IPS-18c (cell line): Measurements from ENCODE around the gene EYS.
"Not testable (repeated sequence)": the region's sequence is repeated elsewhere in the genome, so short reads cannot be mapped to it uniquely, and the experiment has no call there.

Source experiments
- H3K4me3 ChIP-seq: 2 replicates; pipeline ENCODE4 v1.7.0; 2013; ENCODE audit warnings: low read depth, mild to moderate bottlenecking, low read length, moderate library complexity; ENCODE audit not compliant: insufficient read depth
- H3K9me3 ChIP-seq: one replicate; pipeline ENCODE4 v1.6.1; 2013; ENCODE audit warnings: mild to moderate bottlenecking, low read length, moderate library complexity; ENCODE audit not compliant: control insufficient read depth, insufficient read depth

The EYS gene

GRCh38 chr6:63765828-63766227 lies 1941.2 kb downstream of the EYS start:
- no peaks in the 10 kb centered on the region for H3K9me3 ChIP-seq

GRCh38 chr6:63764318-63764916 lies 1942.6 kb downstream of the EYS start:
- H3K4me3 ChIP-seq, result no peak overlapping the region
- H3K9me3 ChIP-seq, result no peaks in the 10 kb centered on the region

More at GRCh38 chr6:63765828-63766227, 1941.2 kb downstream of the EYS start:
- no peak overlapping the region for H3K4me3 ChIP-seq

- Histone ChIP-seq H3K4me3 (no peak overlapping the region), H3K9me3 (peaks cover 2% of the 10 kb centered on the region)
Observed at GRCh38 chr6:63760199-63760598, 1946.8 kb downstream of the EYS start.

- Histone ChIP-seq H3K9me3 (peaks cover 2% of the 10 kb centered on the region), H3K4me3 (no peak overlapping the region)
Observed at GRCh38 chr6:63759605-63760105, 1947.4 kb downstream of the EYS start.

GRCh38 chr6:63757826-63758225 lies 1949.2 kb downstream of the EYS start:
- peaks cover 2% of the 10 kb centered on the region for H3K9me3 ChIP-seq
- no peak overlapping the region for H3K4me3 ChIP-seq

GRCh38 chr6:63757275-63757674 lies 1949.8 kb downstream of the EYS start:
- H3K4me3 ChIP-seq, H3K9me3 ChIP-seq: not testable (repeated sequence)

- Histone ChIP-seq H3K4me3 (no peak overlapping the region), H3K9me3 (no peaks in the 10 kb centered on the region)
Observed at GRCh38 chr6:63750400-63750799, 1956.6 kb downstream of the EYS start.

- H3K4me3 ChIP-seq, result no peak overlapping the region
- no peaks in the 10 kb centered on the region for H3K9me3 ChIP-seq
Observed at GRCh38 chr6:63745784-63746183, 1961.2 kb downstream of the EYS start.

GRCh38 chr6:63744810-63745209 lies 1962.2 kb downstream of the EYS start:
- Histone ChIP-seq H3K4me3 (no peak overlapping the region), H3K9me3 (no peaks in the 10 kb centered on the region)

- Histone ChIP-seq H3K9me3 (no peaks in the 10 kb centered on the region), H3K4me3 (no peak overlapping the region)
Observed at GRCh38 chr6:63743691-63744090, 1963.3 kb downstream of the EYS start.

- H3K9me3 ChIP-seq, result no peaks in the 10 kb centered on the region
- no peak overlapping the region for H3K4me3 ChIP-seq
Observed at GRCh38 chr6:63742060-63742459, 1965.0 kb downstream of the EYS start.

GRCh38 chr6:63740709-63741108 lies 1966.3 kb downstream of the EYS start:
- H3K9me3 ChIP-seq, result no peaks in the 10 kb centered on the region
- H3K4me3 ChIP-seq, result no peak overlapping the region

- Histone ChIP-seq H3K9me3 (no peaks in the 10 kb centered on the region), H3K4me3 (no peak overlapping the region)
Observed at GRCh38 chr6:63739094-63739687, 1967.8 kb downstream of the EYS start.

GRCh38 chr6:63738190-63738589 lies 1968.8 kb downstream of the EYS start:
- not testable (repeated sequence) for H3K4me3 ChIP-seq, H3K9me3 ChIP-seq

- H3K4me3 ChIP-seq, result no peak overlapping the region
- no peaks in the 10 kb centered on the region for H3K9me3 ChIP-seq
Observed at GRCh38 chr6:63734923-63735322, 1972.1 kb downstream of the EYS start.

- Histone ChIP-seq H3K9me3 (no peaks in the 10 kb centered on the region), H3K4me3 (no peak overlapping the region)
Observed at GRCh38 chr6:63732336-63732735, 1974.7 kb downstream of the EYS start.

- no peak overlapping the region for H3K4me3 ChIP-seq
- H3K9me3 ChIP-seq, result no peaks in the 10 kb centered on the region
Observed at GRCh38 chr6:63731930-63732329, 1975.1 kb downstream of the EYS start.

GRCh38 chr6:63730311-63730710 lies 1976.7 kb downstream of the EYS start:
- Histone ChIP-seq H3K9me3 (no peaks in the 10 kb centered on the region), H3K4me3 (no peak overlapping the region)

GRCh38 chr6:63724721-63725120 lies 1982.3 kb downstream of the EYS start:
- H3K9me3 ChIP-seq, result no peaks in the 10 kb centered on the region
- no peak overlapping the region for H3K4me3 ChIP-seq
